Sigmoid colon (tissue), 7 donors: ENCODE data around the gene KCNQ5. TPM values are rescaled to one million over a fixed set of nuclear protein-coding genes. Genes with fewer than 3 reads are reported as not detected.

ENCODE experiments used
- DNase-seq: peaks from one replicate; pipeline ENCODE4 v3.0.0-alpha.2; 2019
- H3K27ac ChIP-seq, 4 donors: fragments of 200-600 bp; sonication (generic); one replicate each; pipeline ENCODE4 v1.5.1; 2016 to 2019; ENCODE audit warnings: mild to moderate bottlenecking in 1 of 4
- H3K27me3 ChIP-seq, 3 donors: fragments of 200-600 bp; sonication (generic); one replicate each; pipeline ENCODE4 v1.5.1; 2019; ENCODE audit warnings: mild to moderate bottlenecking in 1 of 3
- H3K36me3 ChIP-seq, 4 donors: fragments of 200-600 bp; sonication (generic); one replicate each; pipeline ENCODE4 v1.5.1; 2016 to 2019
- H3K4me1 ChIP-seq, 4 donors: fragments of 200-600 bp; sonication (generic); one replicate each; pipeline ENCODE4 v1.5.1; 2017 to 2019
- H3K4me3 ChIP-seq, 4 donors: fragments of 200-600 bp; sonication (generic); one replicate each; pipeline ENCODE4 v1.5.1; 2017 to 2019; ENCODE audit warnings: mild to moderate bottlenecking in 2 of 4, moderate library complexity in 1 of 4
- H3K9me3 ChIP-seq, 4 donors: fragments of 200-600 bp in 3 of 4; sonication (generic) in 3 of 4; one replicate each; pipeline versions ENCODE4 v1.5.1 to v1.6.1; 2013 to 2019
- CTCF ChIP-seq, 4 experiments: fragments of 450-650 bp in 3 of 4; fragments of 200-600 bp in 1 of 4; IDR thresholded peaks; one replicate each; pipeline ENCODE4 v1.5.1; 2016 to 2019; ENCODE audit warnings: antibody characterized with exemption in 4 of 4, mild to moderate bottlenecking in 3 of 4, moderate library complexity in 2 of 4
- EP300 ChIP-seq, 4 donors: sonication (generic); formaldehyde crosslinking; IDR thresholded peaks; one replicate each; pipeline ENCODE4 v1.6.1; 2017; ENCODE audit warnings: antibody characterized with exemption in 4 of 4
- POLR2A ChIP-seq, 2 donors: fragments of 450-650 bp; IDR thresholded peaks; one replicate each; pipeline ENCODE4 v1.6.1; 2016; ENCODE audit warnings: antibody characterized with exemption in 2 of 2, mild to moderate bottlenecking in 2 of 2, moderate library complexity in 2 of 2
- POLR2AphosphoS5 ChIP-seq, 4 donors: sonication (generic); formaldehyde crosslinking; IDR thresholded peaks; one replicate each; pipeline ENCODE4 v1.6.1; 2017; ENCODE audit warnings: antibody characterized with exemption in 4 of 4
- WGBS, 2 donors: extraction: QIAGEN DNeasy Blood & Tissue Kit; methylation state at CpG; one replicate each; pipeline ENCODE4 v1.1.7; 2013; 5-methylcytosine and 5-hydroxymethylcytosine counted together
- intact Hi-C: fragments of 100-400 bp; cut with DNase I; formaldehyde crosslinking; loops from one replicate; pipeline ENCODE4 v1.15.1; 2023
- polyA plus RNA-seq, 3 donors: library from polyadenylated mRNA; stranded (reverse); fragments of 200-250 nt; gene quantifications; one replicate each; pipeline ENCODE4 v1.2.3, GENCODE V29; 2013
- total RNA-seq, 4 donors: library from RNA; depleted of rRNA; stranded (reverse); fragments of >200 nt; gene quantifications; one replicate each; pipeline ENCODE4 v1.1.0, GENCODE V29; 2016
- donor health status: healthy with polysubstance abuse.
- donor health status: Bipolar disorder and iron deficiency.
- donor health status: healthy.

The KCNQ5 gene
- total and polyA plus RNA-seq, 7 donors, result 0.49 to 2.1 (median 1.1) TPM; not detected in 2

DNA sequence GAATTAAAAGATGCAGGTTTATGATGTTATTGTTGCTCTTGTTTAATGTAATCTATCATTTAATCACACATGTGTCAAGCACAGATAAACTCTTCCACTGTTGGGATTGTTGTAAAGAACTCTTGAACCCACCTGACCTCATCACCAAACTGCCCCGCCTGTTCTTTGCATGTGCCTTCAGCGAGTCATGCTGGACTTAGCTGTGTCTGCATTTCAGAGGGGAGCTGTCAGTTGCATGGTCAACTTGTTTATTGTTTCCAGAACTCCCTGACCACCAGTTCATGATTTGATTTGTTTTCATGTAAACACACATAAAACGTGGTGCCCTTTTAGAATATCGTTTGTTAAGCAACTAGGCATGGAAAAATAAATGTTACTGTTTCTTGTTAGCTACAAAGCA, 509.8 kb downstream of the KCNQ5 start:
- Histone ChIP-seq H3K4me3 (no peak overlapping the region), H3K27me3 (no peaks in the 10 kb centered on the region), H3K27ac (no peak overlapping the region), H3K36me3 (no peaks in the 10 kb centered on the region), H3K9me3 (no peaks in the 10 kb centered on the region), H3K4me1 (no peaks in the 10 kb centered on the region)
- 34 to 67% methylated on average over 4 of the region's 4 CpGs for whole genome bisulfite sequencing, 2 donors
- no peak for DNase-seq
- intact Hi-C loops, result loop anchor here (10.0 kb wide), 1 partner anchor 807 kb away; no protein-coding TSS in a partner anchor
- TF ChIP-seq POLR2A (IDR thresholded peaks at IDR 0.05) (no peak), CTCF (IDR thresholded peaks at IDR 0.05) (no peak), EP300 (IDR thresholded peaks at IDR 0.05) (no peak), POLR2AphosphoS5 (IDR thresholded peaks at IDR 0.05) (no peak)

DNA sequence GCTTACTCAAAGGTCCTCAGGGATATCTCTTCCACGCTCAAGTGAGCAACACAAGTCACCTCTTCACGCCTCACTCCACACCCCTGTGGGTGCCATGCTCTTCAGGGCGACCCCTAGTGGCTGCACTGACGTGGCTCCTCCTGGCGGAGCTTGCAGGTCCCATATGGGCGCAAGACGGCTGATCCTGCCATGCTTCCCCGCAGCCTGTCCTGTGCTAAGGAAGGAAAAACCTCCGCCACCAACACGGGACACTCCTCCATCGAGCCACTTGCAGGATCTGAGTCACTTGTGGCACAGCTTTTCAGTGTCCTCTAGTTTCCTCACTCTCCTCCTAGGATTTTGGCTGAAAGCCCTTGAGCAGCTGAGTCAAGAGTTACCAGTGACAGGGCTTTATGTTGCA, 512.7 kb downstream of the KCNQ5 start:
- TF ChIP-seq POLR2A (IDR thresholded peaks at IDR 0.05) (no peak), CTCF (IDR thresholded peaks at IDR 0.05) (no peak), EP300 (IDR thresholded peaks at IDR 0.05) (no peak), POLR2AphosphoS5 (IDR thresholded peaks at IDR 0.05) (no peak)
- no peaks in the 10 kb centered on the region for H3K9me3 ChIP-seq
- H3K36me3 ChIP-seq, result no peaks in the 10 kb centered on the region
- H3K27me3 ChIP-seq, result no peaks in the 10 kb centered on the region
- intact Hi-C loops, result loop anchor here (10.0 kb wide), 1 partner anchor 810 kb away; no protein-coding TSS in a partner anchor
- H3K4me1 ChIP-seq, result no peaks in the 10 kb centered on the region
- no peak overlapping the region for H3K27ac ChIP-seq
- no peak overlapping the region for H3K4me3 ChIP-seq
- WGBS, 2 donors, result 54 to 68% methylated on average over 11 of the region's 11 CpGs
- DNase-seq, result no peak

DNA sequence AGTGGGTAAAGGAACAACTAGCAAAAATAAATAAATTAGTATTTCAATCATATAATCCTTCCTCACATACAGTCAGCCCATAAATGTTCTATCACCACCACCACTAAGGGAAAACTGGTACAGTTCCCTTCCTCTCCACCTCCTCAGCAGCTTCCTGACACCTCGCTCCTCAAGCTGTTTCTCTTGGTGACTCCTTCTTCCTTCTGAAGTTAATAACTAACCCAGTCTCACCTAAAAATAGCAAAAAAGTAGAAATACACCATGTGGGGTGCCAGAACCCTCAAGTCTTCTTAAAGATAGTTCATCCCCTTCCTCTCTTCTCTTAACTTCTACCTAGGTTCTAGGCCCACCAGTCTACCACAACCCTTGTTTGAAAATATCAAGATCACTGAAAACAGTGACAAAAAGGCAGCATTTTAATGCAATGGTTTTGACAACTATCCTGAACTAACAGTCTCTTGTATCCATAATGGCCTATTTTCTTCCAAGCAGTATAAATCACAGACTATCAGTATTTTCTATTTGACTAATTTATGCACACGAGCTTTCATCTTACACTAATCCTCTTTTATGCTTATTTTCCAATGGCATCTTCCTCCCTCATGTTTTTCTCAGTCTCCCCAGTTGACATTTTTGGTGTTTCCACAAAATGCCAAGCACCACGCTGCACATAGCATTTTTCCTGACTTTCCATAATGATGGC, 518.0 kb downstream of the KCNQ5 start:
- Histone ChIP-seq H3K27me3 (no peaks in the 10 kb centered on the region), H3K4me3 (no peak overlapping the region), H3K9me3 (no peaks in the 10 kb centered on the region), H3K36me3 (no peaks in the 10 kb centered on the region), H3K4me1 (no peaks in the 10 kb centered on the region), H3K27ac (no peak overlapping the region)
- intact Hi-C loops, result loop anchor here (10.0 kb wide), 1 partner anchor 815 kb away; no protein-coding TSS in a partner anchor
- no peak for DNase-seq
- WGBS, 2 donors, result 59 to 82% methylated on average over 3 of the region's 3 CpGs
- no peak for TF ChIP-seq POLR2AphosphoS5 (IDR thresholded peaks at IDR 0.05)
- TF ChIP-seq POLR2A (IDR thresholded peaks at IDR 0.05), result no peak
- no peak for TF ChIP-seq CTCF (IDR thresholded peaks at IDR 0.05)
- no peak for TF ChIP-seq EP300 (IDR thresholded peaks at IDR 0.05)

DNA sequence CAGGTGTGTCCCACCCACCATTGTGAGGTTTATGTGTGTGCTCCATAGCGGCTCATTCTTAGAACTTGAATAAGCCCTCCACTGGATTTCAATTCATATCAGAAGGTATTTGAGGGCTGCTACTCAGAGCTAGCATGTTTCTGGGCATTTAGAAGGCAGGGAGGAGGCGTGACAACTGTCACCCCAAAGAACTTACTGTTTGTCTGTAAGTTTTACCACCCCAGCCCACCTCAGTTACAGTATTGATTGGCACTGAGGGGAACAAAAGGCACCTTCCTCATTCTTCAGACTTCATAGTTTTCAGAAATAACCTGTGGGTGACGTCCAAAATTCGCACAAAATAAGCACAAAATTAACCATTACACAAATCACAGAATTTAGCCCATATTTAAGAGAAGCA, 521.7 kb downstream of the KCNQ5 start:
- Histone ChIP-seq H3K4me3 (no peak overlapping the region), H3K27ac (no peak overlapping the region), H3K36me3 (no peaks in the 10 kb centered on the region), H3K27me3 (no peaks in the 10 kb centered on the region), H3K4me1 (no peaks in the 10 kb centered on the region), H3K9me3 (no peaks in the 10 kb centered on the region)
- no peak for DNase-seq
- no peak for TF ChIP-seq CTCF (IDR thresholded peaks at IDR 0.05)
- TF ChIP-seq POLR2A (IDR thresholded peaks at IDR 0.05), result no peak
- no peak for TF ChIP-seq EP300 (IDR thresholded peaks at IDR 0.05)
- no peak for TF ChIP-seq POLR2AphosphoS5 (IDR thresholded peaks at IDR 0.05)
- WGBS, 2 donors, result 69 to 86% methylated on average over 4 of the region's 4 CpGs
- intact Hi-C loops, result no loop called here

DNA sequence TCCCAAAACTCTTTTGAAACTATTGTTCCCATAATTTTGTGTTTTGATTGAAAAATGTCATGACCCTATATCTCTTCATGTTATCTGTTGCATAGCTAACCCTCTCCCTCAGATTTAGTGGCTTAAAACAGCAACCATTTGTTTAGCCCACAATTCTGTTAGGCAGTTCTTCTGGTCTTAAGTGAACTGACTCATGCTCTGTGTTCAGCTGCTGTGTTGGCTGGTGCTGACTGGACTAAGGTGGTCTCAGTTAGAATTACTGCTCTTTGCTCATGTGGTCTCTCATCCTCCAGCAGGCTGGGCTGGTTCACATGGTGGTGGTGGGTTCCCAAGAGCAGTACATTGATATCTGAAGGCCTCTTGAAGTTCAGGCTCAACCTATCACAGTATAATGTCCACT, 522.7 kb downstream of the KCNQ5 start:
- H3K4me1 ChIP-seq, result no peaks in the 10 kb centered on the region
- no peaks in the 10 kb centered on the region for H3K27me3 ChIP-seq
- no peaks in the 10 kb centered on the region for H3K9me3 ChIP-seq
- H3K27ac ChIP-seq, result no peak overlapping the region
- no peak overlapping the region for H3K4me3 ChIP-seq
- intact Hi-C loops, result no loop called here
- no peaks in the 10 kb centered on the region for H3K36me3 ChIP-seq
- DNase-seq, result no peak
- no peak for TF ChIP-seq POLR2AphosphoS5 (IDR thresholded peaks at IDR 0.05)
- TF ChIP-seq POLR2A (IDR thresholded peaks at IDR 0.05), result no peak
- no peak for TF ChIP-seq EP300 (IDR thresholded peaks at IDR 0.05)
